Neural cell (in vitro differentiated cells): Measurements from ENCODE around the gene CEBPZOS. TPM values are rescaled to one million over a fixed set of nuclear protein-coding genes. Genes with fewer than 3 reads are reported as not detected.

Experiments used
- H2AFZ ChIP-seq: fragments of 200-600, 300-800 bp; sonication (generic), shearing (Covaris generic); 2 replicates; pipeline ENCODE4 v1.6.0; 2014; ENCODE audit warnings: low read depth, mild to moderate bottlenecking, antibody characterized with exemption, low read length, moderate library complexity
- H3F3A ChIP-seq: fragments of 200-600 bp; shearing (Covaris generic); 2 replicates; pipeline ENCODE4 v1.6.1; 2016; ENCODE audit warnings: mild to moderate bottlenecking, moderate library complexity, mixed read lengths, antibody characterized with exemption, low read length; ENCODE audit not compliant: insufficient read depth, poor library complexity, severe bottlenecking
- H3K27ac ChIP-seq: fragments of 200-600, 300-800 bp; sonication (generic), shearing (Covaris generic); 2 replicates; pipeline ENCODE4 v1.5.1; 2014; ENCODE audit warnings: mild to moderate bottlenecking, low read length, moderate library complexity
- H3K27me3 ChIP-seq: fragments of 300-800, 200-600 bp; sonication (generic), shearing (Covaris generic); 2 replicates; pipeline ENCODE4 v1.6.0; 2014; ENCODE audit warnings: mild to moderate bottlenecking, low read depth, low read length, moderate library complexity; ENCODE audit not compliant: insufficient read depth
- H3K36me3 ChIP-seq: fragments of 300-800, 200-600 bp; sonication (generic), shearing (Covaris generic); 2 replicates; pipeline ENCODE4 v1.5.1; 2014; ENCODE audit warnings: mild to moderate bottlenecking, antibody characterized with exemption, low read length, moderate library complexity; ENCODE audit not compliant: insufficient read depth
- H3K4me2 ChIP-seq: fragments of 300-800, 200-600 bp; sonication (generic), shearing (Covaris generic); 2 replicates; pipeline ENCODE4 v1.6.0; 2014; ENCODE audit warnings: mild to moderate bottlenecking, low read length
- H3K4me3 ChIP-seq: fragments of 300-800, 200-600 bp; sonication (generic), shearing (Covaris generic); 2 replicates; pipeline ENCODE4 v1.5.1; 2014; ENCODE audit warnings: mild to moderate bottlenecking, low read length, moderate library complexity
- H3K79me2 ChIP-seq: fragments of 200-600 bp; shearing (Covaris generic); replicated peaks from 2 replicates; pipeline ENCODE4 v1.6.0; 2014; ENCODE audit warnings: mild to moderate bottlenecking, low read length, moderate library complexity; ENCODE audit not compliant: insufficient read depth
- H3K9ac ChIP-seq: fragments of 300-800, 200-600 bp; sonication (generic), shearing (Covaris generic); 2 replicates; pipeline ENCODE4 v1.6.1; 2016; ENCODE audit warnings: mild to moderate bottlenecking, low read length, mixed read lengths
- H3K9me2 ChIP-seq: fragments of 200-600 bp; shearing (Covaris generic); 2 replicates; pipeline ENCODE4 v1.6.1; 2016; ENCODE audit warnings: mild to moderate bottlenecking, low read length, mixed read lengths; ENCODE audit not compliant: insufficient read depth
- H3K9me3 ChIP-seq: fragments of 200-600, 300-800 bp; sonication (generic), shearing (Covaris generic); 2 replicates; pipeline ENCODE4 v1.6.1; 2016; ENCODE audit warnings: mild to moderate bottlenecking, mixed run types, low read length, moderate library complexity, mixed read lengths
- H4K20me1 ChIP-seq: fragments of 200-600 bp; shearing (Covaris generic); 2 replicates; pipeline ENCODE4 v1.6.1; 2016; ENCODE audit warnings: mild to moderate bottlenecking, mixed run types; ENCODE audit not compliant: insufficient read depth
- EP300 ChIP-seq: fragments of 450-650 bp; conservative IDR thresholded peaks from 2 replicates; pipeline ENCODE4 v1.6.1; 2014; ENCODE audit warnings: antibody characterized with exemption, mild to moderate bottlenecking, moderate library complexity; ENCODE audit not compliant: poor library complexity, severe bottlenecking
- EZH2 ChIP-seq: fragments of 200-600, 300-800 bp; shearing (Covaris generic), sonication (generic); IDR thresholded peaks from 2 replicates; pipeline ENCODE4 v1.6.1; 2014; ENCODE audit warnings: antibody characterized with exemption, low read length, borderline replicate concordance, mild to moderate bottlenecking; ENCODE audit not compliant: insufficient read depth, poor library complexity, severe bottlenecking
- MXI1 ChIP-seq: fragments of 450-650 bp; conservative IDR thresholded peaks from 2 replicates; pipeline ENCODE4 v1.6.1; 2014; ENCODE audit warnings: antibody characterized with exemption, mild to moderate bottlenecking; ENCODE audit not compliant: poor library complexity, severe bottlenecking
- POLR2AphosphoS5 ChIP-seq: IDR thresholded peaks from 2 replicates; pipeline ENCODE4 v1.6.1; 2012
- RAD21 ChIP-seq: fragments of 450-650 bp; conservative IDR thresholded peaks from 2 replicates; pipeline ENCODE4 v1.6.1; 2014; ENCODE audit warnings: antibody characterized with exemption, mild to moderate bottlenecking, moderate library complexity
- SMC3 ChIP-seq: fragments of 450-650 bp; conservative IDR thresholded peaks from 2 replicates; pipeline ENCODE4 v1.6.1; 2014; ENCODE audit warnings: antibody characterized with exemption, mild to moderate bottlenecking, moderate library complexity; ENCODE audit not compliant: poor library complexity
- TAF1 ChIP-seq: IDR thresholded peaks from 2 replicates; pipeline ENCODE4 v1.6.1; 2012; ENCODE audit warnings: low read depth
- polyA minus RNA-seq: library from RNA; depleted of rRNA, polyadenylated mRNA; stranded (reverse); fragments of >200 nt; gene quantifications from 2 replicates; pipeline ENCODE4 v1.2.3, GENCODE V29; 2014
- polyA plus RNA-seq: library from polyadenylated mRNA; depleted of rRNA; stranded (reverse); fragments of >200 nt; gene quantifications from 2 replicates; pipeline ENCODE4 v1.2.3, GENCODE V29; 2014
- TF ChIP-seq, protein P1 (sequence below): IDR thresholded peaks from 2 replicates; pipeline ENCODE4 v1.6.1; 2012; ENCODE audit warnings: borderline replicate concordance
- TF ChIP-seq, protein P2 (sequence below): fragments of 450-650 bp; IDR thresholded peaks from 2 replicates; pipeline ENCODE4 v1.5.1; 2014; ENCODE audit warnings: antibody characterized with exemption, mild to moderate bottlenecking, moderate library complexity; ENCODE audit not compliant: poor library complexity, severe bottlenecking

CEBPZOS gene
- polyA plus RNA-seq (4.9 and 5.0 TPM in 2 replicates), polyA minus RNA-seq (5.7 and 8.0 TPM in 2 replicates)

DNA sequence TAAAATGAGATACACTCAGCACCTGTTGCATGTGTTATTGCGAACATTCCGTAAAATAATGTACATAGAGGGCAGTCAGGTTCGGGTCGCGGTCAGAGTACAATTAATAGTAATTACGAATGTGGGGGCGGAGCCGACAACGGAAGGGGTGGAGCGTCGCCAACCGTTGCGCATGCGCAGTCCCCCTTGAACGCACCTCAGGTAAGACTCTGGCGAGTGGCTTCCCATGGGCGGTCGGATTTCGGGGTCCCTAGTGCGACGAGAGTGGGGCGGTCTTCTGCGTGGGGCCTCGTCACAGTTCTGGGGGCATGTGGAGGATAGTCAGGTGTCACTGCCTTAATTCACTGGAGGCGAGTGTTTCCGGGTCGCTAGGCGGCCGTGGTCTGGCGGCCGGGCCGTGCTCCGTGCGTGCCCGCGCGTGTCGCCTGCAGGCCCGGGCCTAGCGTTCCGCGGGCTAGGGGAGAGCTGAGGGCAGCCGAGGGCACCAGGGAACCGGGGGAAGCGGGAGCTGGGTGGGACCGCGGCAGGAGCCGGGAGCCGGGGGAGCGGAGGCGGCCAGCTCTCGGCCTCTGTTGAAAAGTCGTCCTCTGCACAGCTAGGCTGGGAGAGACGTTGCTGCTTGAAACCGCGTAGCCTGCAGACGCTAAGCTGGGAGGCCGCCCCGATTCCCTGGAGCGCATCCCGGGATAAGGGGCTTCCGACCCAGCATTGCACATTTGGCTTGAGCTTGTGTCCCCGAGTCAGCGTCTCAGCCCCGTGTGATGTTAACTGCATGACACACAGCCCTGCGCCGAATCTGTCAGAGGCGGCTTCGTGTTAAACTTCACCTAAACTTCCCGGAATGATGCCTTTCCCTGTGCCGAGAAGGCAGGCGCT lies at the start of gene CEBPZOS:
Gene CEBPZOS, plus strand, starts transcription at position 177 of the 876 bp plus-strand sequence. CDS start 3,209 bp downstream, outside the sequence.
- Histone ChIP-seq H3K79me2 (no peaks in the 10 kb centered on the region), H3K4me2 (no peak within 1 kb of the TSS), H3K4me3 (peak within 1 kb of the TSS; percentile 73), H3K9me2 (no peaks in the 10 kb centered on the region), H3F3A (no peaks in the 10 kb centered on the region), H3K9me3 (no peaks in the 10 kb centered on the region), H3K27ac (peak within 1 kb of the TSS; percentile 47), H2AFZ (peak within 1 kb of the TSS; percentile 21), H4K20me1 (no peaks in the 10 kb centered on the region), H3K36me3 (no peaks in the 10 kb centered on the region), H3K27me3 (no peaks in the 10 kb centered on the region), H3K9ac (peak within 1 kb of the TSS; percentile 59)
- TF ChIP-seq, protein P1, sequence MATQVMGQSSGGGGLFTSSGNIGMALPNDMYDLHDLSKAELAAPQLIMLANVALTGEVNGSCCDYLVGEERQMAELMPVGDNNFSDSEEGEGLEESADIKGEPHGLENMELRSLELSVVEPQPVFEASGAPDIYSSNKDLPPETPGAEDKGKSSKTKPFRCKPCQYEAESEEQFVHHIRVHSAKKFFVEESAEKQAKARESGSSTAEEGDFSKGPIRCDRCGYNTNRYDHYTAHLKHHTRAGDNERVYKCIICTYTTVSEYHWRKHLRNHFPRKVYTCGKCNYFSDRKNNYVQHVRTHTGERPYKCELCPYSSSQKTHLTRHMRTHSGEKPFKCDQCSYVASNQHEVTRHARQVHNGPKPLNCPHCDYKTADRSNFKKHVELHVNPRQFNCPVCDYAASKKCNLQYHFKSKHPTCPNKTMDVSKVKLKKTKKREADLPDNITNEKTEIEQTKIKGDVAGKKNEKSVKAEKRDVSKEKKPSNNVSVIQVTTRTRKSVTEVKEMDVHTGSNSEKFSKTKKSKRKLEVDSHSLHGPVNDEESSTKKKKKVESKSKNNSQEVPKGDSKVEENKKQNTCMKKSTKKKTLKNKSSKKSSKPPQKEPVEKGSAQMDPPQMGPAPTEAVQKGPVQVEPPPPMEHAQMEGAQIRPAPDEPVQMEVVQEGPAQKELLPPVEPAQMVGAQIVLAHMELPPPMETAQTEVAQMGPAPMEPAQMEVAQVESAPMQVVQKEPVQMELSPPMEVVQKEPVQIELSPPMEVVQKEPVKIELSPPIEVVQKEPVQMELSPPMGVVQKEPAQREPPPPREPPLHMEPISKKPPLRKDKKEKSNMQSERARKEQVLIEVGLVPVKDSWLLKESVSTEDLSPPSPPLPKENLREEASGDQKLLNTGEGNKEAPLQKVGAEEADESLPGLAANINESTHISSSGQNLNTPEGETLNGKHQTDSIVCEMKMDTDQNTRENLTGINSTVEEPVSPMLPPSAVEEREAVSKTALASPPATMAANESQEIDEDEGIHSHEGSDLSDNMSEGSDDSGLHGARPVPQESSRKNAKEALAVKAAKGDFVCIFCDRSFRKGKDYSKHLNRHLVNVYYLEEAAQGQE: no peak
- no peak for TF ChIP-seq SMC3
- no peak for TF ChIP-seq RAD21
- TF ChIP-seq, protein P2, sequence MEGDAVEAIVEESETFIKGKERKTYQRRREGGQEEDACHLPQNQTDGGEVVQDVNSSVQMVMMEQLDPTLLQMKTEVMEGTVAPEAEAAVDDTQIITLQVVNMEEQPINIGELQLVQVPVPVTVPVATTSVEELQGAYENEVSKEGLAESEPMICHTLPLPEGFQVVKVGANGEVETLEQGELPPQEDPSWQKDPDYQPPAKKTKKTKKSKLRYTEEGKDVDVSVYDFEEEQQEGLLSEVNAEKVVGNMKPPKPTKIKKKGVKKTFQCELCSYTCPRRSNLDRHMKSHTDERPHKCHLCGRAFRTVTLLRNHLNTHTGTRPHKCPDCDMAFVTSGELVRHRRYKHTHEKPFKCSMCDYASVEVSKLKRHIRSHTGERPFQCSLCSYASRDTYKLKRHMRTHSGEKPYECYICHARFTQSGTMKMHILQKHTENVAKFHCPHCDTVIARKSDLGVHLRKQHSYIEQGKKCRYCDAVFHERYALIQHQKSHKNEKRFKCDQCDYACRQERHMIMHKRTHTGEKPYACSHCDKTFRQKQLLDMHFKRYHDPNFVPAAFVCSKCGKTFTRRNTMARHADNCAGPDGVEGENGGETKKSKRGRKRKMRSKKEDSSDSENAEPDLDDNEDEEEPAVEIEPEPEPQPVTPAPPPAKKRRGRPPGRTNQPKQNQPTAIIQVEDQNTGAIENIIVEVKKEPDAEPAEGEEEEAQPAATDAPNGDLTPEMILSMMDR: no peak
- TF ChIP-seq MXI1: peak; percentile 30
- peak; percentile 73 for TF ChIP-seq POLR2AphosphoS5
- no peak for TF ChIP-seq EZH2
- no peak for TF ChIP-seq EP300
- no peak for TF ChIP-seq TAF1

DNA sequence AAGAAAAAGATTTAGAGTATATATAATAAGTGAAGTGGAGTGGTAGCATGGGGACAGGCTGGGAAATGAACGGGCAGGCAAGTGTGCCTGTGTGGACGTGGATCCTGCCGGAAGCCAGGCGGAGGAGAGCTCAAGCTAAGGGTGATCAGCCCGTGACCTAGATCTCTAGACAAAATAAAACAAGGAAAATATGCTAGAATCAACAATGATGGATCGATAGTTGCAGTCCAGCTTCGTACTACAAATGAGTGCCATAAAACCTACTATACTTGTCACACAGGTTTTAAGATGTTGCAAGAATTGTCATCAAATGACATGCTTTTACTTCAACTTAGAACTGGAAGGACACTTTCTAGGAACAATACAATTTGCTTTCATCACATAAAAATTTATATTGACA lies 48.0 kb upstream of the CEBPZOS start:
- Histone ChIP-seq H3F3A (no peaks in the 10 kb centered on the region), H3K79me2 (no peaks in the 10 kb centered on the region), H3K4me3 (no peak overlapping the region), H3K9ac (no peak overlapping the region), H3K27me3 (no peaks in the 10 kb centered on the region), H3K36me3 (no peaks in the 10 kb centered on the region), H2AFZ (no peak overlapping the region), H3K27ac (no peak overlapping the region), H3K9me2 (no peaks in the 10 kb centered on the region), H3K9me3 (no peaks in the 10 kb centered on the region), H4K20me1 (no peaks in the 10 kb centered on the region), H3K4me2 (no peak overlapping the region)
- TF ChIP-seq, protein P2: no peak
- TF ChIP-seq TAF1 (no peak), SMC3 (no peak), RAD21 (no peak), MXI1 (no peak), EP300 (no peak), POLR2AphosphoS5 (no peak), EZH2 (no peak)
- TF ChIP-seq, protein P1: no peak
